Keratinocyte (primary cell): ENCODE measurements around the gene KLF2. TPM values are rescaled to one million over a fixed set of nuclear protein-coding genes. Genes with fewer than 3 reads are reported as not detected.
"Not testable (repeated sequence)": the region's sequence is repeated elsewhere in the genome, so short reads cannot be mapped to it uniquely, and the experiment has no call there.

ENCODE experiments used
- DNase-seq: peaks from one replicate; pipeline ENCODE4 v3.0.0-alpha.2; 2011; ENCODE audit warnings: low read depth, missing footprints, low spot score
- FAIRE-seq: peaks from 2 replicates; lab custom pipeline; 2011; peaks lifted over from hg19 to GRCh38; lab: Jason Lieb, UNC
- H2AFZ ChIP-seq: 2 replicates; pipeline ENCODE4 v1.6.0; 2012; ENCODE audit warnings: low read length, control low read depth, inconsistent platforms; ENCODE audit not compliant: control insufficient read depth
- H3K27ac ChIP-seq: 2 replicates; pipeline ENCODE4 v1.5.1; 2011; ENCODE audit warnings: low read length; ENCODE audit not compliant: control insufficient read depth, insufficient read depth
- H3K27me3 ChIP-seq: 3 replicates; pipeline ENCODE4 v1.6.0; 2011; ENCODE audit warnings: low read length; ENCODE audit not compliant: control insufficient read depth, insufficient read depth; ENCODE audit errors: extremely low read depth
- H3K36me3 ChIP-seq, 2 experiments: 2 replicates in 1 of 2; 3 replicates in 1 of 2; pipeline ENCODE4 v1.5.1; 2011; ENCODE audit warnings: low read length in 2 of 2, mild to moderate bottlenecking in 1 of 2; ENCODE audit not compliant: control insufficient read depth in 2 of 2, insufficient read depth in 2 of 2; ENCODE audit errors: extremely low read depth in 1 of 2
- H3K4me1 ChIP-seq: 3 replicates; pipeline ENCODE4 v1.5.1; 2011; ENCODE audit warnings: low read length; ENCODE audit not compliant: control insufficient read depth, insufficient read depth; ENCODE audit errors: extremely low read depth
- H3K4me2 ChIP-seq: 3 replicates; pipeline ENCODE4 v1.6.0; 2011; ENCODE audit warnings: low read depth, low read length; ENCODE audit not compliant: control insufficient read depth, insufficient read depth; ENCODE audit errors: extremely low read depth
- H3K4me3 ChIP-seq, 3 experiments: fragments of 200-600 bp in 1 of 3; sonication (generic) in 1 of 3; 2 replicates in 2 of 3; 3 replicates in 1 of 3; pipeline ENCODE4 v1.5.1; 2011 to 2016; ENCODE audit warnings: low read length in 3 of 3, mild to moderate bottlenecking in 3 of 3, control low read depth in 2 of 3, inconsistent platforms in 1 of 3, low read depth in 1 of 3, mixed read lengths in 1 of 3, mixed run types in 1 of 3, moderate library complexity in 1 of 3; ENCODE audit not compliant: control insufficient read depth in 2 of 3, insufficient read depth in 2 of 3; ENCODE audit errors: extremely low read depth in 1 of 3
- H3K79me2 ChIP-seq: 2 replicates; pipeline ENCODE4 v1.6.0; 2012; ENCODE audit warnings: low read length; ENCODE audit not compliant: control insufficient read depth, insufficient read depth
- H3K9ac ChIP-seq: 3 replicates; pipeline ENCODE4 v1.6.0; 2011; ENCODE audit warnings: low read length; ENCODE audit not compliant: control insufficient read depth, insufficient read depth; ENCODE audit errors: extremely low read depth
- H3K9me1 ChIP-seq: 3 replicates; pipeline ENCODE4 v1.6.0; 2011; ENCODE audit warnings: low read length; ENCODE audit not compliant: control insufficient read depth, insufficient read depth; ENCODE audit errors: extremely low read depth
- H3K9me3 ChIP-seq: 2 replicates; pipeline ENCODE4 v1.5.1; 2012; ENCODE audit warnings: low read depth, low read length; ENCODE audit not compliant: control insufficient read depth
- H4K20me1 ChIP-seq: 3 replicates; pipeline ENCODE4 v1.6.0; 2011; ENCODE audit warnings: low read length; ENCODE audit not compliant: control insufficient read depth, insufficient read depth; ENCODE audit errors: extremely low read depth
- CTCF ChIP-seq, 3 experiments: IDR thresholded peaks in 1 of 3; conservative IDR thresholded peaks in 1 of 3; optimal IDR thresholded peaks in 1 of 3; 2 replicates in 2 of 3; 3 replicates in 1 of 3; pipeline versions ENCODE3 to v1.5.1; 2011; ENCODE audit warnings: low read length in 3 of 3, mild to moderate bottlenecking in 3 of 3, moderate library complexity in 2 of 3, control low read depth in 1 of 3, inconsistent platforms in 1 of 3; ENCODE audit not compliant: insufficient read depth in 2 of 3; ENCODE audit errors: extremely low read depth in 1 of 3
- EZH2 ChIP-seq: IDR thresholded peaks from one replicate; pipeline ENCODE4 v1.6.1; 2012; ENCODE audit warnings: inconsistent platforms, mild to moderate bottlenecking, low read length, moderate library complexity
- dilution Hi-C: fragments of 300-500 bp; cut with MboI; formaldehyde crosslinking; loops from one replicate; pipeline ENCODE4 v1.7.0; 2020; ENCODE audit warnings: low sequenced_read_pairs; ENCODE audit not compliant: extremely low pct_ligation_motif_present
- polyA plus RNA-seq, 5 experiments: library from polyadenylated mRNA; depleted of rRNA in 3 of 5; stranded (reverse) in 3 of 5; stranded (forward) in 1 of 5; unstranded in 1 of 5; fragments of >200 nt; gene quantifications; 1 replicate in 1 of 5; 2 replicates in 3 of 5; 3 replicates in 1 of 5; pipeline versions ENCODE4 v1.2.1 to v1.2.3, GENCODE V29; 2011 to 2012; ENCODE audit warnings: missing spikeins in 2 of 5, low read depth in 1 of 5, low replicate concordance in 1 of 5

KLF2 gene
- polyA plus RNA-seq, 1 donor (not counting 4 experiments of a cell fraction or from before 2014, with no cell fraction given), result not detected

- no peak overlapping the region for H3K4me2 ChIP-seq
- no peak for DNase-seq
- no peak for TF ChIP-seq EZH2
- TF ChIP-seq CTCF (optimal IDR thresholded peaks at IDR 0.05 in 1 of 3, IDR thresholded peaks at IDR 0.05 in 1 of 3, conservative IDR thresholded peaks at IDR 0.05 in 1 of 3; ENCODE audit: extremely low read depth in 1 of 3, insufficient read depth in 2 of 3, low read length in 3 of 3), result no peak
These were observed 18.5 kb downstream of the KLF2 start for GRCh38 chr19:16343156-16343555.

GRCh38 chr19:16345457-16345856 is 20.8 kb downstream of the KLF2 start:
- H3K4me3 ChIP-seq, result no peak overlapping the region
- H3K4me2 ChIP-seq, result no peak overlapping the region
- H4K20me1 ChIP-seq, result no peaks in the 10 kb centered on the region
- H2AFZ ChIP-seq, result no peak overlapping the region
- FAIRE-seq, result no peak
- no peaks in the 10 kb centered on the region for H3K4me1 ChIP-seq
- no peaks in the 10 kb centered on the region for H3K36me3 ChIP-seq
- no peak overlapping the region for H3K9ac ChIP-seq
- TF ChIP-seq EZH2 (no peak), CTCF (optimal IDR thresholded peaks at IDR 0.05 in 1 of 3, IDR thresholded peaks at IDR 0.05 in 1 of 3, conservative IDR thresholded peaks at IDR 0.05 in 1 of 3; ENCODE audit: extremely low read depth in 1 of 3, insufficient read depth in 2 of 3, low read length in 3 of 3) (no peak)
- DNase-seq, result no peak
- H3K27ac ChIP-seq, result no peak overlapping the region
- no peaks in the 10 kb centered on the region for H3K79me2 ChIP-seq
- H3K9me3 ChIP-seq, result no peaks in the 10 kb centered on the region
- dilution Hi-C loops, result no loop called here
- no peaks in the 10 kb centered on the region for H3K9me1 ChIP-seq
- H3K27me3 ChIP-seq, result no peaks in the 10 kb centered on the region

More at GRCh38 chr19:16343156-16343555, 18.5 kb downstream of the KLF2 start:
- Histone ChIP-seq H3K4me3 (no peak overlapping the region), H3K27ac (no peak overlapping the region), H3K9me3 (no peaks in the 10 kb centered on the region), H3K9me1 (no peaks in the 10 kb centered on the region), H3K79me2 (no peaks in the 10 kb centered on the region), H2AFZ (no peak overlapping the region), H3K4me1 (peaks cover 4% of the 10 kb centered on the region), H3K27me3 (no peaks in the 10 kb centered on the region), H4K20me1 (no peaks in the 10 kb centered on the region), H3K36me3 (no peaks in the 10 kb centered on the region), H3K9ac (no peak overlapping the region)
- FAIRE-seq, result no peak
- dilution Hi-C loops, result no loop called here

- H3K27me3 ChIP-seq, H3K9me3 ChIP-seq, DNase-seq, FAIRE-seq, H3K36me3 ChIP-seq, H3K9ac ChIP-seq, H3K79me2 ChIP-seq, H2AFZ ChIP-seq, H3K4me3 ChIP-seq, H4K20me1 ChIP-seq, H3K4me1 ChIP-seq, H3K27ac ChIP-seq, H3K4me2 ChIP-seq, dilution Hi-C loops, H3K9me1 ChIP-seq: not testable (repeated sequence)
These were observed 22.5 kb downstream of the KLF2 start for GRCh38 chr19:16347099-16347498.
